GM18520 (cell line): ENCODE data around the gene OR9K2.
"Not testable (repeated sequence)": the region's sequence is repeated elsewhere in the genome, so short reads cannot be mapped to it uniquely, and the experiment has no call there.

Experiments
- ATAC-seq: cut with Tn5 transposase; IDR thresholded peaks from one replicate; pipeline ENCODE4 v1.9.1; 2021; ENCODE audit not compliant: unreplicated experiment

Gene OR9K2

GRCh38 chr12:55126106-55126505 lies at the start of gene OR9K2:
TSS of gene OR9K2 (plus strand) at chr12:55126406. CDS start at chr12:55129835, 3,429 bp downstream.
- no peak for ATAC-seq

- no peak for ATAC-seq
These were observed 33.6 kb upstream of the OR9K2 start for GRCh38 chr12:55092579-55092978.

GRCh38 chr12:55112378-55112875 lies 13.8 kb upstream of the OR9K2 start:
- ATAC-seq = no peak

- ATAC-seq = no peak
These were observed 10.1 kb upstream of the OR9K2 start for GRCh38 chr12:55116152-55116551.

- ATAC-seq = no peak
These were observed 6.6 kb downstream of the OR9K2 start for GRCh38 chr12:55132816-55133215.

- no peak for ATAC-seq
These were observed 16.7 kb downstream of the OR9K2 start for GRCh38 chr12:55142669-55143565.

GRCh38 chr12:55143566-55143870 lies 17.3 kb downstream of the OR9K2 start:
- ATAC-seq = no peak

- not testable (repeated sequence) for ATAC-seq
These were observed 40.9 kb downstream of the OR9K2 start for GRCh38 chr12:55167010-55167640.

GRCh38 chr12:55171445-55171844 lies 45.2 kb downstream of the OR9K2 start:
- ATAC-seq = no peak

GRCh38 chr12:55171846-55172245 lies 45.6 kb downstream of the OR9K2 start:
- not testable (repeated sequence) for ATAC-seq

- no peak for ATAC-seq
These were observed 46.5 kb downstream of the OR9K2 start for GRCh38 chr12:55172686-55173085.

GRCh38 chr12:55173456-55173855 lies 47.2 kb downstream of the OR9K2 start:
- no peak for ATAC-seq
